HepG2 (cell line): Measurements from ENCODE around the gene DNMT3L. TPM values are rescaled to one million over a fixed set of nuclear protein-coding genes. Genes with fewer than 3 reads are reported as not detected.

ENCODE experiments used
- ATAC-seq: fragments of 200-7000 bp; cut with Tn5 transposase; 3 replicates; pipeline ENCODE4 v1.9.1; 2020; ENCODE audit warnings: mild to moderate bottlenecking, moderate library complexity
- BruUV-seq: library from RNA; stranded (reverse); fragments of 400-500 nt; replicated peaks from 2 replicates; lab custom pipeline; 2021; lab: Mats Ljungman, UMichigan
- CTCF ChIA-PET: fragments of 300-600 bp; formaldehyde crosslinking; extraction: SDS; loops from one replicate; lab custom pipeline; 2021; ENCODE audit warnings: low total read pairs, inconsistent platforms, low intra/inter-chr PET ratio; lab: Yijun Ruan, JAX
- POLR2A ChIA-PET: fragments of 350-600 bp; sonication (Branson Sonifier 250); formaldehyde crosslinking; loops from one replicate; lab custom pipeline; 2020; ENCODE audit warnings: antibody characterized with exemption, inconsistent platforms; lab: Yijun Ruan, JAX
- DNase-seq: peaks from one replicate; pipeline ENCODE4 v3.0.0-alpha.2; 2015; ENCODE audit warnings: low spot score
- FAIRE-seq: peaks from 3 replicates; lab custom pipeline; 2011; peaks lifted over from hg19 to GRCh38; lab: Jason Lieb, UNC
- H2AFZ ChIP-seq: one replicate; pipeline ENCODE4 v1.6.1; 2011; ENCODE audit warnings: low read length, inconsistent platforms
- H3K27ac ChIP-seq: fragments of 300-600 bp; 3 replicates; pipeline ENCODE4 v1.8.0; 2011; ENCODE audit warnings: mixed run types, mild to moderate bottlenecking, mixed read lengths, low read length, inconsistent platforms; ENCODE audit not compliant: insufficient read depth; ENCODE audit errors: extremely low read length
- H3K27me3 ChIP-seq, 2 experiments: fragments of 200-600 bp in 1 of 2; 2 replicates in 1 of 2; 3 replicates in 1 of 2; pipeline versions ENCODE4 v1.6.0 to v1.8.0; 2011; ENCODE audit warnings: low read length in 2 of 2, mild to moderate bottlenecking in 2 of 2, moderate library complexity in 2 of 2, inconsistent platforms in 1 of 2; ENCODE audit not compliant: insufficient read depth in 2 of 2, control insufficient read depth in 1 of 2
- H3K36me3 ChIP-seq, 2 experiments: fragments of 200-600 bp in 1 of 2; replicated peaks in 1 of 2; 2 replicates in 1 of 2; 3 replicates in 1 of 2; pipeline versions ENCODE4 v1.5.1 to v1.8.0; 2011; ENCODE audit warnings: low read length in 2 of 2, inconsistent platforms in 1 of 2; ENCODE audit not compliant: insufficient read depth in 2 of 2, control insufficient read depth in 1 of 2
- H3K4me1 ChIP-seq: 2 replicates; pipeline ENCODE4 v1.5.1; 2012; ENCODE audit warnings: low read length, inconsistent platforms; ENCODE audit not compliant: insufficient read depth
- H3K4me2 ChIP-seq: 2 replicates; pipeline ENCODE4 v1.6.0; 2011; ENCODE audit warnings: low read depth, low read length, inconsistent platforms
- H3K4me3 ChIP-seq, 3 experiments: fragments of 200-600 bp in 1 of 3; sonication (generic), shearing (Covaris generic) in 1 of 3; replicated peaks in 1 of 3; 2 replicates each; pipeline ENCODE4 v1.5.1; 2011 to 2016; ENCODE audit warnings: low read length in 3 of 3, inconsistent platforms in 2 of 3, low read depth in 2 of 3, mild to moderate bottlenecking in 2 of 3, control low read depth in 1 of 3, mixed read lengths in 1 of 3; ENCODE audit not compliant: insufficient read depth in 1 of 3
- H3K79me2 ChIP-seq: one replicate; pipeline ENCODE4 v1.6.1; 2011; ENCODE audit warnings: low read length, inconsistent platforms; ENCODE audit not compliant: insufficient read depth
- H3K9ac ChIP-seq: 2 replicates; pipeline ENCODE4 v1.6.0; 2011; ENCODE audit warnings: mild to moderate bottlenecking, low read depth, low read length, inconsistent platforms; ENCODE audit not compliant: insufficient read depth
- H3K9me3 ChIP-seq: 2 replicates; pipeline ENCODE4 v1.5.1; 2012; ENCODE audit warnings: mild to moderate bottlenecking, low read length
- H4K20me1 ChIP-seq: 2 replicates; pipeline ENCODE4 v1.6.0; 2011; ENCODE audit warnings: inconsistent platforms, mild to moderate bottlenecking, low read length, moderate library complexity; ENCODE audit not compliant: insufficient read depth
- ATRX ChIP-seq: sonication (generic); formaldehyde crosslinking; IDR thresholded peaks from 2 replicates; pipeline ENCODE4 v1.4.0; 2020; ENCODE audit warnings: missing genetic modification reagents, borderline replicate concordance
- GTF2F1 ChIP-seq: fragments of 150-350 bp; IDR thresholded peaks from 2 replicates; pipeline ENCODE4 v1.6.1; 2014; ENCODE audit warnings: low read length
- HDAC2 ChIP-seq: sonication (generic); formaldehyde crosslinking; IDR thresholded peaks from 2 replicates; pipeline ENCODE4 v1.4.0; 2020; ENCODE audit warnings: missing genetic modification reagents
- NBN ChIP-seq: fragments of 450-650 bp; conservative IDR thresholded peaks from 2 replicates; pipeline ENCODE4 v1.6.1; 2017
- RBFOX2 ChIP-seq: fragments of 200-400 bp; formaldehyde crosslinking; IDR thresholded peaks from 2 replicates; pipeline ENCODE4 v1.6.1; 2017; ENCODE audit warnings: low read depth, mild to moderate bottlenecking, low read length
- REPIN1 ChIP-seq: sonication (generic); formaldehyde crosslinking; IDR thresholded peaks from 2 replicates; pipeline ENCODE4 v1.8.0; 2022; ENCODE audit warnings: missing genetic modification reagents, low read depth, mild to moderate bottlenecking, borderline replicate concordance
- XBP1 ChIP-seq: sonication (generic); formaldehyde crosslinking; IDR thresholded peaks from 2 replicates; pipeline ENCODE4 v1.5.0; 2020; ENCODE audit warnings: missing genetic modification reagents
- ZMYM3 ChIP-seq: sonication (generic); formaldehyde crosslinking; IDR thresholded peaks from 2 replicates; pipeline ENCODE4 v1.5.1; 2020; ENCODE audit warnings: mild to moderate bottlenecking, missing genetic modification reagents
- ZNF772 ChIP-seq: sonication (generic); formaldehyde crosslinking; IDR thresholded peaks from 2 replicates; pipeline ENCODE4 v1.5.0; 2020; ENCODE audit warnings: mild to moderate bottlenecking, missing genetic modification reagents
- WGBS: methylation state at CpG from one replicate; pipeline ENCODE4 v1.1.6; 2017; ENCODE audit warnings: low lambda C conversion rate; 5-methylcytosine and 5-hydroxymethylcytosine counted together
- in situ Hi-C: cut with HindIII; loops from 2 replicates; pipeline ENCODE4 v1.10.0; 2017; ENCODE audit warnings: low pct_unique_long_range_greater_than_20kb; ENCODE audit not compliant: extremely low pct_ligation_motif_present
- intact Hi-C: fragments of 100-400 bp; cut with micrococcal nuclease; formaldehyde crosslinking; loops from one replicate; pipeline ENCODE4 v1.10.0; 2022; ENCODE audit not compliant: unreplicated experiment
- polyA plus RNA-seq, 8 experiments: library from polyadenylated mRNA; depleted of rRNA in 3 of 8; stranded (reverse) in 7 of 8; unstranded in 1 of 8; fragments of >200 nt; fragmentation: Illumina TruSeq in 4 of 8; extraction: Trizol in 4 of 8; gene quantifications; 2 replicates each; pipeline versions ENCODE4 v1.2.1 to v1.2.3, GENCODE V29; 2011 to 2016; ENCODE audit warnings: low read depth in 4 of 8, missing spikeins in 1 of 8, mixed read lengths in 1 of 8; ENCODE audit not compliant: insufficient read depth in 1 of 8
- total RNA-seq, 5 experiments: library from RNA; depleted of rRNA; stranded (reverse); fragments of >200 nt; fragmentation: Illumina TruSeq; extraction: Trizol; gene quantifications; 2 replicates each; pipeline ENCODE4 v1.2.3, GENCODE V29; 2016; ENCODE audit warnings: low read depth in 1 of 5
- TF ChIP-seq, protein P1 (sequence below): IDR thresholded peaks from 2 replicates; pipeline ENCODE4 v1.4.0; 2020; ENCODE audit warnings: mild to moderate bottlenecking, missing genetic modification reagents
- TF ChIP-seq, protein P2 (sequence below): IDR thresholded peaks from 2 replicates; pipeline ENCODE4 v1.6.1; 2016; ENCODE audit warnings: missing compliant biosample characterization, missing genetic modification reagents, borderline replicate concordance
- TF ChIP-seq, protein P3 (sequence below): sonication (generic); formaldehyde crosslinking; IDR thresholded peaks from 2 replicates; pipeline ENCODE4 v1.4.0; 2020; ENCODE audit warnings: missing genetic modification reagents
- TF ChIP-seq, protein P4 (sequence below): sonication (generic); formaldehyde crosslinking; IDR thresholded peaks from 2 replicates; pipeline ENCODE4 v1.5.1; 2020; ENCODE audit warnings: mild to moderate bottlenecking, missing genetic modification reagents
- TF ChIP-seq, protein P5 (sequence below): sonication (generic); formaldehyde crosslinking; IDR thresholded peaks from 2 replicates; pipeline ENCODE4 v1.4.0; 2020; ENCODE audit warnings: missing genetic modification reagents, borderline replicate concordance

The DNMT3L gene
- total and polyA plus RNA-seq, 2 of the 13 experiments (the other 11 are each of a cell fraction or from before 2014, with no cell fraction given): 0.75 to 1.7 TPM

DNA sequence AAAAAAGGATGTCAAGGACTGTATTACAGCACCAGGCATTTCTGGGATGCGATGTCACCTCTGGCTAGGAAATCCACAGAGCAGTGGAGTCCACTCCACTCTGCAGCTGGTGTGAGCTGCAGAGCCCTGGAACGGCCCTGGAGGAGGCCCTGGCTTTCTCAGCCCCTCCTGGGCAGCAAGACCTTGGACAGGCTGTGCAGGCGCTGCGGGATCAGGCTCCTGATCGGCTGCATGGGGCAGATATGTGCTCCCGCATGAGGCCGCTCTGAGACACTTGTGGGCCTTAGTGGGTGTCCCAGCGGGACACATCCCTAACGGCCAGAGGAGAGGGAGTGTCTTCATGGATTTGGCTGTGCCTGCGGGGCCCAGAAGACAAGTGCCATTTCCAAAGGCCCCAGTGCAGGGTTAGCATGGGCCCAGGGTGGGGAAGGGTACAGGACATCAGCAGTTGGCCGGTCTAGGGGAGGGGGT lies 6.2 kb downstream of the DNMT3L start:
- Histone ChIP-seq H3K36me3 (no peaks in the 10 kb centered on the region), H3K9ac (no peak overlapping the region), H3K79me2 (no peaks in the 10 kb centered on the region), H3K4me2 (no peak overlapping the region), H3K4me3 (no peak overlapping the region), H4K20me1 (no peaks in the 10 kb centered on the region), H3K9me3 (no peaks in the 10 kb centered on the region), H3K27me3 (0 out of 5 replicates have a peak, but pooled peaks cover 0 to under 1% of the 10 kb centered on the region in 2 experiments), H3K4me1 (peaks cover 9% of the 10 kb centered on the region), H3K27ac (no peak overlapping the region), H2AFZ (no peak overlapping the region)
- TF ChIP-seq ATRX (CRISPR knock-in tag) (no peak), REPIN1 (CRISPR knock-in tag) (no peak), HDAC2 (CRISPR knock-in tag) (no peak), GTF2F1 (no peak), NBN (no peak), ZNF772 (CRISPR knock-in tag) (no peak), RBFOX2 (no peak), XBP1 (CRISPR knock-in tag) (no peak), ZMYM3 (CRISPR knock-in tag) (no peak)
- TF ChIP-seq, protein P1, sequence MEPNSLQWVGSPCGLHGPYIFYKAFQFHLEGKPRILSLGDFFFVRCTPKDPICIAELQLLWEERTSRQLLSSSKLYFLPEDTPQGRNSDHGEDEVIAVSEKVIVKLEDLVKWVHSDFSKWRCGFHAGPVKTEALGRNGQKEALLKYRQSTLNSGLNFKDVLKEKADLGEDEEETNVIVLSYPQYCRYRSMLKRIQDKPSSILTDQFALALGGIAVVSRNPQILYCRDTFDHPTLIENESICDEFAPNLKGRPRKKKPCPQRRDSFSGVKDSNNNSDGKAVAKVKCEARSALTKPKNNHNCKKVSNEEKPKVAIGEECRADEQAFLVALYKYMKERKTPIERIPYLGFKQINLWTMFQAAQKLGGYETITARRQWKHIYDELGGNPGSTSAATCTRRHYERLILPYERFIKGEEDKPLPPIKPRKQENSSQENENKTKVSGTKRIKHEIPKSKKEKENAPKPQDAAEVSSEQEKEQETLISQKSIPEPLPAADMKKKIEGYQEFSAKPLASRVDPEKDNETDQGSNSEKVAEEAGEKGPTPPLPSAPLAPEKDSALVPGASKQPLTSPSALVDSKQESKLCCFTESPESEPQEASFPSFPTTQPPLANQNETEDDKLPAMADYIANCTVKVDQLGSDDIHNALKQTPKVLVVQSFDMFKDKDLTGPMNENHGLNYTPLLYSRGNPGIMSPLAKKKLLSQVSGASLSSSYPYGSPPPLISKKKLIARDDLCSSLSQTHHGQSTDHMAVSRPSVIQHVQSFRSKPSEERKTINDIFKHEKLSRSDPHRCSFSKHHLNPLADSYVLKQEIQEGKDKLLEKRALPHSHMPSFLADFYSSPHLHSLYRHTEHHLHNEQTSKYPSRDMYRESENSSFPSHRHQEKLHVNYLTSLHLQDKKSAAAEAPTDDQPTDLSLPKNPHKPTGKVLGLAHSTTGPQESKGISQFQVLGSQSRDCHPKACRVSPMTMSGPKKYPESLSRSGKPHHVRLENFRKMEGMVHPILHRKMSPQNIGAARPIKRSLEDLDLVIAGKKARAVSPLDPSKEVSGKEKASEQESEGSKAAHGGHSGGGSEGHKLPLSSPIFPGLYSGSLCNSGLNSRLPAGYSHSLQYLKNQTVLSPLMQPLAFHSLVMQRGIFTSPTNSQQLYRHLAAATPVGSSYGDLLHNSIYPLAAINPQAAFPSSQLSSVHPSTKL: no peak
- TF ChIP-seq, protein P2, sequence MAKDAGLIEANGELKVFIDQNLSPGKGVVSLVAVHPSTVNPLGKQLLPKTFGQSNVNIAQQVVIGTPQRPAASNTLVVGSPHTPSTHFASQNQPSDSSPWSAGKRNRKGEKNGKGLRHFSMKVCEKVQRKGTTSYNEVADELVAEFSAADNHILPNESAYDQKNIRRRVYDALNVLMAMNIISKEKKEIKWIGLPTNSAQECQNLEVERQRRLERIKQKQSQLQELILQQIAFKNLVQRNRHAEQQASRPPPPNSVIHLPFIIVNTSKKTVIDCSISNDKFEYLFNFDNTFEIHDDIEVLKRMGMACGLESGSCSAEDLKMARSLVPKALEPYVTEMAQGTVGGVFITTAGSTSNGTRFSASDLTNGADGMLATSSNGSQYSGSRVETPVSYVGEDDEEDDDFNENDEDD (CRISPR knock-in tag): no peak
- TF ChIP-seq, protein P3, sequence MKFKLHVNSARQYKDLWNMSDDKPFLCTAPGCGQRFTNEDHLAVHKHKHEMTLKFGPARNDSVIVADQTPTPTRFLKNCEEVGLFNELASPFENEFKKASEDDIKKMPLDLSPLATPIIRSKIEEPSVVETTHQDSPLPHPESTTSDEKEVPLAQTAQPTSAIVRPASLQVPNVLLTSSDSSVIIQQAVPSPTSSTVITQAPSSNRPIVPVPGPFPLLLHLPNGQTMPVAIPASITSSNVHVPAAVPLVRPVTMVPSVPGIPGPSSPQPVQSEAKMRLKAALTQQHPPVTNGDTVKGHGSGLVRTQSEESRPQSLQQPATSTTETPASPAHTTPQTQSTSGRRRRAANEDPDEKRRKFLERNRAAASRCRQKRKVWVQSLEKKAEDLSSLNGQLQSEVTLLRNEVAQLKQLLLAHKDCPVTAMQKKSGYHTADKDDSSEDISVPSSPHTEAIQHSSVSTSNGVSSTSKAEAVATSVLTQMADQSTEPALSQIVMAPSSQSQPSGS (CRISPR knock-in tag): no peak
- TF ChIP-seq, protein P4, sequence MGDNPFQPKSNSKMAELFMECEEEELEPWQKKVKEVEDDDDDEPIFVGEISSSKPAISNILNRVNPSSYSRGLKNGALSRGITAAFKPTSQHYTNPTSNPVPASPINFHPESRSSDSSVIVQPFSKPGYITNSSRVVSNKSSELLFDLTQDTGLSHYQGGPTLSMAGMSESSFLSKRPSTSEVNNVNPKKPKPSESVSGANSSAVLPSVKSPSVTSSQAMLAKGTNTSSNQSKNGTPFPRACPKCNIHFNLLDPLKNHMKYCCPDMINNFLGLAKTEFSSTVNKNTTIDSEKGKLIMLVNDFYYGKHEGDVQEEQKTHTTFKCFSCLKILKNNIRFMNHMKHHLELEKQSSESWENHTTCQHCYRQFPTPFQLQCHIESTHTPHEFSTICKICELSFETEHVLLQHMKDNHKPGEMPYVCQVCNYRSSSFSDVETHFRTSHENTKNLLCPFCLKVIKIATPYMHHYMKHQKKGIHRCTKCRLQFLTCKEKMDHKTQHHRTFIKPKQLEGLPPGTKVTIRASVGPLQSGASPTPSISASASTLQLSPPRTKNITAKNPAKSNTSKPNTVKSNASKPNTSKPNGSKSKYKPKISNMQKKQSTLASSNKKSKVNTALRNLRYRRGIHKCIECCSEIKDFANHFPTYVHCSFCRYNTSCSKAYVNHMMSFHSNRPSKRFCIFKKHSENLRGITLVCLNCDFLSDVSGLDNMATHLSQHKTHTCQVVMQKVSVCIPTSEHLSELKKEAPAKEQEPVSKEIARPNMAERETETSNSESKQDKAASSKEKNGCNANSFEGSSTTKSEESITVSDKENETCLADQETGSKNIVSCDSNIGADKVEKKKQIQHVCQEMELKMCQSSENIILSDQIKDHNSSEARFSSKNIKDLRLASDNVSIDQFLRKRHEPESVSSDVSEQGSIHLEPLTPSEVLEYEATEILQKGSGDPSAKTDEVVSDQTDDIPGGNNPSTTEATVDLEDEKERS: no peak
- TF ChIP-seq, protein P5, sequence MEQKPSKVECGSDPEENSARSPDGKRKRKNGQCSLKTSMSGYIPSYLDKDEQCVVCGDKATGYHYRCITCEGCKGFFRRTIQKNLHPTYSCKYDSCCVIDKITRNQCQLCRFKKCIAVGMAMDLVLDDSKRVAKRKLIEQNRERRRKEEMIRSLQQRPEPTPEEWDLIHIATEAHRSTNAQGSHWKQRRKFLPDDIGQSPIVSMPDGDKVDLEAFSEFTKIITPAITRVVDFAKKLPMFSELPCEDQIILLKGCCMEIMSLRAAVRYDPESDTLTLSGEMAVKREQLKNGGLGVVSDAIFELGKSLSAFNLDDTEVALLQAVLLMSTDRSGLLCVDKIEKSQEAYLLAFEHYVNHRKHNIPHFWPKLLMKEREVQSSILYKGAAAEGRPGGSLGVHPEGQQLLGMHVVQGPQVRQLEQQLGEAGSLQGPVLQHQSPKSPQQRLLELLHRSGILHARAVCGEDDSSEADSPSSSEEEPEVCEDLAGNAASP (CRISPR knock-in tag): no peak
- ChIA-PET POLR2A (no interaction called here), CTCF (no interaction called here)
- in situ Hi-C loops (no loop called here), intact Hi-C loops (no loop called here)
- FAIRE-seq (no peak), DNase-seq (no peak), ATAC-seq (no peak)
- no TSS peak for BruUV-seq
- WGBS: 91% methylated on average over 5 of the region's 11 CpGs
